Smooth muscle cell (in vitro differentiated cells): ENCODE measurements around the gene SCFD1. TPM values are rescaled to one million over a fixed set of nuclear protein-coding genes. Genes with fewer than 3 reads are reported as not detected.
"Not testable (repeated sequence)": the region's sequence is repeated elsewhere in the genome, so short reads cannot be mapped to it uniquely, and the experiment has no call there.

Source experiments
- DNase-seq: peaks from one replicate; lab custom pipeline; 2025; ENCODE audit not compliant: unreplicated experiment; lab: John Stamatoyannopoulos, UW
- H2AFZ ChIP-seq: fragments of 200-600 bp; sonication (generic); 2 replicates; pipeline ENCODE4 v1.6.0; 2016; ENCODE audit warnings: antibody characterized with exemption, low read depth, mild to moderate bottlenecking
- H3F3A ChIP-seq: fragments of 200-600 bp; sonication (generic); 2 replicates; pipeline ENCODE4 v1.6.0; 2017; ENCODE audit warnings: antibody characterized with exemption, low read depth
- H3K27ac ChIP-seq: fragments of 200-600 bp; sonication (generic); 2 replicates; pipeline ENCODE4 v1.5.1; 2016; ENCODE audit warnings: low read depth, mild to moderate bottlenecking
- H3K27me3 ChIP-seq: fragments of 200-600 bp; sonication (generic); 2 replicates; pipeline ENCODE4 v1.6.1; 2016; ENCODE audit warnings: low read depth, mild to moderate bottlenecking
- H3K36me3 ChIP-seq: fragments of 200-600 bp; sonication (generic); 2 replicates; pipeline ENCODE4 v1.5.1; 2016; ENCODE audit warnings: low read depth
- H3K4me1 ChIP-seq: fragments of 200-600 bp; sonication (generic); 2 replicates; pipeline ENCODE4 v1.5.1; 2016; ENCODE audit warnings: low read depth
- H3K4me2 ChIP-seq: fragments of 200-600 bp; sonication (generic); 2 replicates; pipeline ENCODE4 v1.6.0; 2016; ENCODE audit warnings: mild to moderate bottlenecking
- H3K4me3 ChIP-seq: fragments of 200-600 bp; sonication (generic); 2 replicates; pipeline ENCODE4 v1.5.1; 2016; ENCODE audit warnings: mild to moderate bottlenecking
- H3K79me2 ChIP-seq: fragments of 200-600 bp; sonication (generic); 2 replicates; pipeline ENCODE4 v1.6.0; 2016; ENCODE audit warnings: low read depth, mild to moderate bottlenecking
- H3K9ac ChIP-seq: fragments of 200-600 bp; sonication (generic); 2 replicates; pipeline ENCODE4 v1.6.0; 2016; ENCODE audit warnings: low read depth
- H3K9me3 ChIP-seq: fragments of 200-600 bp; sonication (generic); replicated peaks from 2 replicates; pipeline ENCODE4 v1.5.1; 2016; ENCODE audit warnings: low read depth
- H4K20me1 ChIP-seq: fragments of 200-600 bp; sonication (generic); 2 replicates; pipeline ENCODE4 v1.6.0; 2016; ENCODE audit warnings: low read depth
- CTCF ChIP-seq: fragments of 200-600 bp; sonication (generic); IDR thresholded peaks from 2 replicates; pipeline ENCODE4 v1.5.1; 2017; ENCODE audit warnings: borderline replicate concordance, mild to moderate bottlenecking, antibody characterized with exemption; ENCODE audit not compliant: insufficient read depth, poor library complexity, severe bottlenecking
- WGBS: methylation state at CpG from one replicate; pipeline ENCODE4 v1.1.7; 2016; ENCODE audit warnings: low lambda C conversion rate; 5-methylcytosine and 5-hydroxymethylcytosine counted together
- polyA plus RNA-seq: library from polyadenylated mRNA; unstranded; fragments of >200 nt; fragmentation: Nextera tagmentation; extraction: Ambion mirVana; gene quantifications from 2 replicates; pipeline ENCODE4 v1.2.1, GENCODE V29; 2016
- total RNA-seq: library from RNA; depleted of rRNA; stranded (reverse); fragments of >200 nt; gene quantifications from 2 replicates; pipeline ENCODE4 v1.2.3, GENCODE V29; 2014

Gene SCFD1
- total and polyA plus RNA-seq, 2 experiments from 2014 or later, result 88.3 to 102 TPM

- no peak overlapping the region for H3K4me2 ChIP-seq
- 97% methylated on average over 3 of the region's 3 CpGs for WGBS
Measured at GRCh38 chr14:30625533-30625932, 3.4 kb downstream of the SCFD1 start.

GRCh38 chr14:30629432-30629831, 7.3 kb downstream of the SCFD1 start:
- H2AFZ ChIP-seq, H3F3A ChIP-seq, H3K36me3 ChIP-seq, H3K27me3 ChIP-seq, H3K9me3 ChIP-seq, H3K4me3 ChIP-seq, H3K4me2 ChIP-seq, H3K27ac ChIP-seq, H3K4me1 ChIP-seq, DNase-seq, H3K9ac ChIP-seq: not testable (repeated sequence)
- WGBS, result 73% methylated on average over 8 of the region's 8 CpGs
- Histone ChIP-seq H4K20me1 (peaks cover 95% of the 10 kb centered on the region), H3K79me2 (peaks cover 89% of the 10 kb centered on the region)

More at GRCh38 chr14:30625533-30625932, 3.4 kb downstream of the SCFD1 start:
- H3K9me3 ChIP-seq, result no peaks in the 10 kb centered on the region
- peaks cover 12% of the 10 kb centered on the region for H3K4me1 ChIP-seq
- peaks cover 65% of the 10 kb centered on the region for H4K20me1 ChIP-seq
- no peak overlapping the region for H3K27ac ChIP-seq
- no peak overlapping the region for H3K4me3 ChIP-seq
- peaks cover 80% of the 10 kb centered on the region for H3K79me2 ChIP-seq
- H3K9ac ChIP-seq, result no peak overlapping the region
- no peak overlapping the region for H2AFZ ChIP-seq
- H3K36me3 ChIP-seq, result no peaks in the 10 kb centered on the region
- TF ChIP-seq CTCF, result no peak
- H3K27me3 ChIP-seq, result no peaks in the 10 kb centered on the region
- no peaks in the 10 kb centered on the region for H3F3A ChIP-seq
- no peak for DNase-seq

- Histone ChIP-seq H3K27me3 (no peaks in the 10 kb centered on the region), H3K4me1 (no peaks in the 10 kb centered on the region), H3K27ac (no peak overlapping the region), H3K4me2 (no peak overlapping the region), H4K20me1 (peaks cover 95% of the 10 kb centered on the region), H3K9me3 (no peaks in the 10 kb centered on the region), H2AFZ (no peak overlapping the region), H3K4me3 (no peak overlapping the region), H3F3A (no peaks in the 10 kb centered on the region), H3K36me3 (peaks cover 7% of the 10 kb centered on the region), H3K9ac (no peak overlapping the region), H3K79me2 (peaks cover 89% of the 10 kb centered on the region)
- no peak for DNase-seq
- TF ChIP-seq CTCF, result no peak
Measured at GRCh38 chr14:30630248-30630647, 8.1 kb downstream of the SCFD1 start.

GRCh38 chr14:30632730-30633129, 10.6 kb downstream of the SCFD1 start:
- no peaks in the 10 kb centered on the region for H3K9me3 ChIP-seq
- no peaks in the 10 kb centered on the region for H3K4me1 ChIP-seq
- DNase-seq, result no peak
- 96% methylated on average over 1 of the region's 1 CpG for WGBS
- no peaks in the 10 kb centered on the region for H3F3A ChIP-seq
- H3K9ac ChIP-seq, result no peak overlapping the region
- H3K27me3 ChIP-seq, result no peaks in the 10 kb centered on the region
- no peak for TF ChIP-seq CTCF
- peaks cover 7% of the 10 kb centered on the region for H3K36me3 ChIP-seq
- H3K79me2 ChIP-seq, result peaks cover 82% of the 10 kb centered on the region
- H3K4me2 ChIP-seq, result no peak overlapping the region
- no peak overlapping the region for H2AFZ ChIP-seq
- H3K27ac ChIP-seq, result no peak overlapping the region
- H3K4me3 ChIP-seq, result no peak overlapping the region
- H4K20me1 ChIP-seq, result peaks cover 94% of the 10 kb centered on the region
